Liver (tissue), 9 donors: ENCODE measurements around the gene PHKB. TPM values are rescaled to one million over a fixed set of nuclear protein-coding genes. Genes with fewer than 3 reads are reported as not detected.

Experiments
- DNase-seq: peaks from one replicate; pipeline ENCODE4 v3.0.0-alpha.2; 2017; ENCODE audit warnings: low spot score
- H3K27ac ChIP-seq, 2 donors: one replicate each; pipeline ENCODE4 v1.7.0; 2013; ENCODE audit warnings: inconsistent platforms in 2 of 2, low read length in 2 of 2, control low read depth in 1 of 2, low read depth in 1 of 2, mild to moderate bottlenecking in 1 of 2
- H3K27me3 ChIP-seq, 4 donors: one replicate each; pipeline versions ENCODE4 v1.6.1 to v1.7.0; 2013; ENCODE audit warnings: low read length in 3 of 4, inconsistent platforms in 1 of 4, mild to moderate bottlenecking in 1 of 4, moderate library complexity in 1 of 4; ENCODE audit not compliant: control insufficient read depth in 4 of 4, insufficient read depth in 4 of 4
- H3K36me3 ChIP-seq, 4 donors: one replicate each; pipeline versions ENCODE4 v1.6.1 to v1.7.0; 2013; ENCODE audit warnings: low read length in 3 of 4, mild to moderate bottlenecking in 3 of 4, low read depth in 1 of 4, moderate library complexity in 1 of 4; ENCODE audit not compliant: control insufficient read depth in 4 of 4, insufficient read depth in 3 of 4
- H3K4me1 ChIP-seq, 4 donors: one replicate each; pipeline versions ENCODE4 v1.6.1 to v1.7.0; 2013; ENCODE audit warnings: low read length in 3 of 4, mild to moderate bottlenecking in 3 of 4, moderate library complexity in 1 of 4; ENCODE audit not compliant: control insufficient read depth in 4 of 4, insufficient read depth in 4 of 4
- H3K4me3 ChIP-seq, 3 donors: one replicate each; pipeline versions ENCODE4 v1.6.1 to v1.7.0; 2013; ENCODE audit warnings: low read length in 3 of 3, control low read depth in 1 of 3, low read depth in 1 of 3, mild to moderate bottlenecking in 1 of 3
- H3K9ac ChIP-seq, 2 donors: one replicate each; pipeline ENCODE4 v1.7.0; 2013; ENCODE audit warnings: low read length in 2 of 2, mild to moderate bottlenecking in 2 of 2, moderate library complexity in 2 of 2, control low read depth in 1 of 2, low read depth in 1 of 2
- H3K9me3 ChIP-seq, 4 donors: one replicate each; pipeline versions ENCODE4 v1.6.1 to v1.7.0; 2013; ENCODE audit warnings: low read length in 3 of 4; ENCODE audit not compliant: control insufficient read depth in 4 of 4
- ATF3 ChIP-seq: IDR thresholded peaks from 2 replicates; pipeline ENCODE4 v1.6.1; 2016; ENCODE audit warnings: antibody characterized with exemption
- CTCF ChIP-seq: fragments of 150-350 bp; IDR thresholded peaks from 2 replicates; pipeline ENCODE4 v1.5.1; 2017; ENCODE audit warnings: improper control_type of control experiment, low read depth, low read length; ENCODE audit not compliant: missing input control
- EGR1 ChIP-seq, 2 donors: IDR thresholded peaks; 2 replicates each; pipeline ENCODE4 v1.6.1; 2016 to 2018; ENCODE audit warnings: antibody characterized with exemption in 2 of 2, low read depth in 2 of 2
- FOXA1 ChIP-seq: IDR thresholded peaks from 2 replicates; pipeline ENCODE4 v1.6.1; 2016; ENCODE audit warnings: antibody characterized with exemption
- FOXA2 ChIP-seq: IDR thresholded peaks from 2 replicates; pipeline ENCODE4 v1.6.1; 2016; ENCODE audit warnings: antibody characterized with exemption
- GABPA ChIP-seq, 2 donors: IDR thresholded peaks in 1 of 2; conservative IDR thresholded peaks in 1 of 2; 2 replicates each; pipeline ENCODE4 v1.6.1; 2016; ENCODE audit warnings: antibody characterized with exemption in 2 of 2, mild to moderate bottlenecking in 1 of 2, moderate library complexity in 1 of 2
- HNF4A ChIP-seq, 2 donors: conservative IDR thresholded peaks; 2 replicates each; pipeline ENCODE4 v1.6.1; 2016; ENCODE audit warnings: antibody characterized with exemption in 2 of 2, mild to moderate bottlenecking in 2 of 2
- HNF4G ChIP-seq: IDR thresholded peaks from 2 replicates; pipeline ENCODE4 v1.6.1; 2016; ENCODE audit warnings: antibody characterized with exemption
- JUND ChIP-seq, 2 donors: IDR thresholded peaks; 2 replicates each; pipeline ENCODE4 v1.6.1; 2016; ENCODE audit warnings: antibody characterized with exemption in 2 of 2
- MAX ChIP-seq: IDR thresholded peaks from 2 replicates; pipeline ENCODE4 v1.6.1; 2016; ENCODE audit warnings: antibody characterized with exemption
- RAD21 ChIP-seq, 2 donors: IDR thresholded peaks; 2 replicates each; pipeline ENCODE4 v1.6.1; 2016; ENCODE audit warnings: antibody characterized with exemption in 2 of 2, mild to moderate bottlenecking in 2 of 2
- REST ChIP-seq: IDR thresholded peaks from 2 replicates; pipeline ENCODE4 v1.6.1; 2016; ENCODE audit warnings: antibody characterized with exemption, mild to moderate bottlenecking
- RXRA ChIP-seq, 2 donors: IDR thresholded peaks; 2 replicates each; pipeline ENCODE4 v1.6.1; 2017 to 2018; ENCODE audit warnings: antibody characterized with exemption in 2 of 2, mild to moderate bottlenecking in 1 of 2
- SP1 ChIP-seq: IDR thresholded peaks from 2 replicates; pipeline ENCODE4 v1.6.1; 2018; ENCODE audit warnings: antibody characterized with exemption, mild to moderate bottlenecking
- TAF1 ChIP-seq: conservative IDR thresholded peaks from 2 replicates; pipeline ENCODE4 v1.6.1; 2016; ENCODE audit warnings: antibody characterized with exemption, mild to moderate bottlenecking
- YY1 ChIP-seq: IDR thresholded peaks from 2 replicates; pipeline ENCODE4 v1.6.1; 2016; ENCODE audit warnings: antibody characterized with exemption, mild to moderate bottlenecking
- ZBTB33 ChIP-seq: IDR thresholded peaks from 2 replicates; pipeline ENCODE4 v1.6.1; 2016; ENCODE audit warnings: antibody characterized with exemption
- WGBS: extraction: QIAGEN DNeasy Blood & Tissue Kit; methylation state at CpG from one replicate; pipeline ENCODE4 v1.1.7; 2013; 5-methylcytosine and 5-hydroxymethylcytosine counted together
- polyA plus RNA-seq, 2 donors: library from polyadenylated mRNA; stranded (reverse) in 1 of 2; unstranded in 1 of 2; fragments of 200-250 nt in 1 of 2; fragments of >200 nt in 1 of 2; fragmentation: Nextera tagmentation in 1 of 2; extraction: Ambion mirVana in 1 of 2; gene quantifications; one replicate each; pipeline versions ENCODE4 v1.2.1 to v1.2.3, GENCODE V29; 2013 to 2015
- total RNA-seq, 2 donors: library from RNA; depleted of rRNA; stranded (reverse); fragments of >200 nt; gene quantifications; one replicate each; pipeline ENCODE4 v1.2.3, GENCODE V29; 2014
- donor health status: healthy.
- donor health status: healthy.
- donor health status: healthy.
- donor health status: healthy.
- donor health status: healthy.

The PHKB gene
- total and polyA plus RNA-seq, 4 donors, result 13.2 to 49.1 (median 29.0) TPM

- no peak overlapping the region for H3K4me3 ChIP-seq
- 97% methylated on average over 1 of the region's 1 CpG for WGBS
- TF ChIP-seq GABPA (IDR thresholded peaks at IDR 0.05 in 1 of 2, conservative IDR thresholded peaks at IDR 0.05 in 1 of 2), result no peak
- no peak for TF ChIP-seq EGR1 (IDR thresholded peaks at IDR 0.05; ENCODE audit: low read depth in 2 of 2)
- no peak for TF ChIP-seq HNF4A (conservative IDR thresholded peaks at IDR 0.05)
- no peak for TF ChIP-seq REST
- TF ChIP-seq RXRA (IDR thresholded peaks at IDR 0.05), result no peak
- TF ChIP-seq MAX, result no peak
- TF ChIP-seq CTCF, result no peak
- TF ChIP-seq JUND (IDR thresholded peaks at IDR 0.05), result no peak
- no peak for TF ChIP-seq FOXA1
- no peak for TF ChIP-seq YY1
- no peak for TF ChIP-seq RAD21 (IDR thresholded peaks at IDR 0.05)
- no peak for TF ChIP-seq FOXA2
- no peak for TF ChIP-seq SP1
- no peak for TF ChIP-seq HNF4G
- H3K9me3 ChIP-seq, result no peaks in the 10 kb centered on the region
- no peak overlapping the region for H3K27ac ChIP-seq
- no peaks in the 10 kb centered on the region for H3K4me1 ChIP-seq
- H3K36me3 ChIP-seq, result peaks cover 0 to 28% (median 23%) of the 10 kb centered on the region in 4 donors
- H3K9ac ChIP-seq, result no peak overlapping the region
- H3K27me3 ChIP-seq, result no peaks in the 10 kb centered on the region
- no peak for DNase-seq
Observed at GRCh38 chr16:47426806-47427205, 34.3 kb upstream of the PHKB start.

- WGBS, result 94% methylated on average over 3 of the region's 3 CpGs
- H3K36me3 ChIP-seq, result peaks cover 0 to 17% (median 10%) of the 10 kb centered on the region in 4 donors
- DNase-seq, result no peak
- H3K9ac ChIP-seq, result no peak overlapping the region
- H3K4me1 ChIP-seq, result no peaks in the 10 kb centered on the region
- H3K9me3 ChIP-seq, result no peaks in the 10 kb centered on the region
- no peaks in the 10 kb centered on the region for H3K27me3 ChIP-seq
- no peak overlapping the region for H3K27ac ChIP-seq
- H3K4me3 ChIP-seq, result no peak overlapping the region
- TF ChIP-seq SP1 (no peak), TAF1 (no peak), GABPA (IDR thresholded peaks at IDR 0.05 in 1 of 2, conservative IDR thresholded peaks at IDR 0.05 in 1 of 2) (no peak), EGR1 (IDR thresholded peaks at IDR 0.05; ENCODE audit: low read depth in 2 of 2) (no peak), REST (no peak), FOXA1 (no peak), YY1 (no peak), CTCF (no peak), RAD21 (IDR thresholded peaks at IDR 0.05) (no peak), ATF3 (no peak), ZBTB33 (no peak), MAX (no peak), HNF4A (conservative IDR thresholded peaks at IDR 0.05) (no peak), HNF4G (no peak)
Observed at GRCh38 chr16:47431960-47432359, 29.2 kb upstream of the PHKB start.
